HepG2 (cell line): ENCODE measurements around the gene NFATC3. TPM values are rescaled to one million over a fixed set of nuclear protein-coding genes. Genes with fewer than 3 reads are reported as not detected.

Experiments used
- ELF1 ChIP-seq: sonication (generic); formaldehyde crosslinking; IDR thresholded peaks from 2 replicates; pipeline ENCODE4 v1.4.0; 2020; ENCODE audit warnings: missing genetic modification reagents
- HDAC1 ChIP-seq: sonication (generic); formaldehyde crosslinking; IDR thresholded peaks from 2 replicates; pipeline ENCODE4 v1.5.1; 2020; ENCODE audit warnings: mild to moderate bottlenecking, missing genetic modification reagents
- KAT7 ChIP-seq: IDR thresholded peaks from 2 replicates; pipeline ENCODE4 v1.6.1; 2018; ENCODE audit warnings: borderline replicate concordance, missing compliant biosample characterization
- MIER2 ChIP-seq: IDR thresholded peaks from 2 replicates; pipeline ENCODE4 v1.6.1; 2016; ENCODE audit warnings: missing biosample characterization, missing genetic modification reagents
- SMARCC2 ChIP-seq: fragments of 450-650 bp; IDR thresholded peaks from 2 replicates; pipeline ENCODE4 v1.6.1; 2017; ENCODE audit warnings: antibody characterized with exemption, mild to moderate bottlenecking
- SNAI1 ChIP-seq: sonication (generic); formaldehyde crosslinking; IDR thresholded peaks from 2 replicates; pipeline ENCODE4 v1.5.0; 2020; ENCODE audit warnings: mild to moderate bottlenecking, missing genetic modification reagents, borderline replicate concordance
- TEAD3 ChIP-seq: optimal IDR thresholded peaks from 2 replicates; pipeline ENCODE3; 2016; ENCODE audit warnings: borderline replicate concordance
- ZNF337 ChIP-seq: sonication (generic); formaldehyde crosslinking; IDR thresholded peaks from 2 replicates; pipeline ENCODE4 v1.5.1; 2020; ENCODE audit warnings: missing genetic modification reagents, low read depth, mild to moderate bottlenecking, borderline replicate concordance
- ZNF510 ChIP-seq: sonication (generic); formaldehyde crosslinking; IDR thresholded peaks from 2 replicates; pipeline ENCODE4 v1.4.0; 2020; ENCODE audit warnings: low read depth, mild to moderate bottlenecking, missing genetic modification reagents
- ZNF841 ChIP-seq: sonication (generic); formaldehyde crosslinking; IDR thresholded peaks from 2 replicates; pipeline ENCODE4 v1.8.1; 2023; ENCODE audit warnings: missing genetic modification reagents, borderline replicate concordance
- ZSCAN21 ChIP-seq: sonication (generic); formaldehyde crosslinking; IDR thresholded peaks from 2 replicates; pipeline ENCODE4 v1.8.0; 2022; ENCODE audit warnings: mild to moderate bottlenecking, missing genetic modification reagents, moderate library complexity, borderline replicate concordance
- polyA plus RNA-seq, 8 experiments: library from polyadenylated mRNA; depleted of rRNA in 3 of 8; stranded (reverse) in 7 of 8; unstranded in 1 of 8; fragments of >200 nt; fragmentation: Illumina TruSeq in 4 of 8; extraction: Trizol in 4 of 8; gene quantifications; 2 replicates each; pipeline versions ENCODE4 v1.2.1 to v1.2.3, GENCODE V29; 2011 to 2016; ENCODE audit warnings: low read depth in 4 of 8, missing spikeins in 1 of 8, mixed read lengths in 1 of 8; ENCODE audit not compliant: insufficient read depth in 1 of 8
- total RNA-seq, 5 experiments: library from RNA; depleted of rRNA; stranded (reverse); fragments of >200 nt; fragmentation: Illumina TruSeq; extraction: Trizol; gene quantifications; 2 replicates each; pipeline ENCODE4 v1.2.3, GENCODE V29; 2016; ENCODE audit warnings: low read depth in 1 of 5
- TF ChIP-seq, protein P1 (sequence below): sonication (generic); formaldehyde crosslinking; IDR thresholded peaks from 2 replicates; pipeline ENCODE4 v1.4.0; 2020; ENCODE audit warnings: mild to moderate bottlenecking, missing genetic modification reagents
- TF ChIP-seq, protein P2 (sequence below): sonication (generic); formaldehyde crosslinking; conservative IDR thresholded peaks from 2 replicates; pipeline ENCODE4 v1.4.0; 2020; ENCODE audit warnings: missing genetic modification reagents
- TF ChIP-seq, protein P3 (sequence below): IDR thresholded peaks from 2 replicates; pipeline ENCODE4 v1.6.1; 2016; ENCODE audit warnings: low read depth
- TF ChIP-seq, protein P4 (sequence below): sonication (generic); formaldehyde crosslinking; IDR thresholded peaks from 2 replicates; pipeline ENCODE4 v1.5.1; 2020; ENCODE audit warnings: mild to moderate bottlenecking, missing genetic modification reagents, borderline replicate concordance
- TF ChIP-seq, protein P5 (sequence below): sonication (generic); formaldehyde crosslinking; IDR thresholded peaks from 2 replicates; pipeline ENCODE4 v1.4.0; 2020; ENCODE audit warnings: mild to moderate bottlenecking, missing genetic modification reagents
- TF ChIP-seq, protein P6 (sequence below): IDR thresholded peaks from 2 replicates; pipeline ENCODE4 v1.6.1; 2016; ENCODE audit warnings: mild to moderate bottlenecking
- TF ChIP-seq, protein P7 (sequence below): sonication (generic); formaldehyde crosslinking; conservative IDR thresholded peaks from 2 replicates; pipeline ENCODE4 v1.5.0; 2020; ENCODE audit warnings: missing genetic modification reagents

Gene NFATC3
- total and polyA plus RNA-seq, 2 of the 13 experiments (the other 11 are each of a cell fraction or from before 2014, with no cell fraction given): 52.6 to 62.7 TPM

DNA sequence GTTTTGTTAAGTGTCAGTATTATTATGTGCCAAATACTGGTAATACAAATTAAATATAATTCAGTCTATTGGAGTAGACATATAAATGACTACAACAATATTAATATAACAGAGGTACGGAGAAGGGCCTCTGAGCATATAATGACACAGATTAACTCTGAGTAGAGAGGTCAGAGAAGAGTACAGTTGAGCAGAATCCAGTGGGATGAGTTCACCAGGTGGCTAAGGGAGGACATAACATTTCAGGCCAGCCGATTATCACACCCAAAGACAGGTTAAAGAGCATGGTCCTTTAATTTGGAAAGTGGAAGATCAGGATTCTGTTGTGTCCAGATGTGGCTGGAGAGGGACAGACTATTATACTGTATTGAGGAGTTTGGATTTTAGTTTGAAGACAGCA lies 11.3 kb downstream of the NFATC3 start (continued):
- TF ChIP-seq ZSCAN21 (CRISPR knock-in tag) (no peak), MIER2 (no peak), ELF1 (CRISPR knock-in tag) (no peak), ZNF841 (CRISPR knock-in tag) (no peak), TEAD3 (no peak), SMARCC2 (no peak), KAT7 (no peak), ZNF337 (no peak), ZNF510 (CRISPR knock-in tag) (no peak), SNAI1 (CRISPR knock-in tag) (no peak), HDAC1 (no peak; the same call in 1 of the 2 replicates)
- TF ChIP-seq, protein P1, sequence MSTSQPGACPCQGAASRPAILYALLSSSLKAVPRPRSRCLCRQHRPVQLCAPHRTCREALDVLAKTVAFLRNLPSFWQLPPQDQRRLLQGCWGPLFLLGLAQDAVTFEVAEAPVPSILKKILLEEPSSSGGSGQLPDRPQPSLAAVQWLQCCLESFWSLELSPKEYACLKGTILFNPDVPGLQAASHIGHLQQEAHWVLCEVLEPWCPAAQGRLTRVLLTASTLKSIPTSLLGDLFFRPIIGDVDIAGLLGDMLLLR (CRISPR knock-in tag): no peak
- TF ChIP-seq, protein P2, sequence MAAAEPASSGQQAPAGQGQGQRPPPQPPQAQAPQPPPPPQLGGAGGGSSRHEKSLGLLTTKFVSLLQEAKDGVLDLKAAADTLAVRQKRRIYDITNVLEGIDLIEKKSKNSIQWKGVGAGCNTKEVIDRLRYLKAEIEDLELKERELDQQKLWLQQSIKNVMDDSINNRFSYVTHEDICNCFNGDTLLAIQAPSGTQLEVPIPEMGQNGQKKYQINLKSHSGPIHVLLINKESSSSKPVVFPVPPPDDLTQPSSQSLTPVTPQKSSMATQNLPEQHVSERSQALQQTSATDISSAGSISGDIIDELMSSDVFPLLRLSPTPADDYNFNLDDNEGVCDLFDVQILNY (CRISPR knock-in tag): no peak
- TF ChIP-seq, protein P3, sequence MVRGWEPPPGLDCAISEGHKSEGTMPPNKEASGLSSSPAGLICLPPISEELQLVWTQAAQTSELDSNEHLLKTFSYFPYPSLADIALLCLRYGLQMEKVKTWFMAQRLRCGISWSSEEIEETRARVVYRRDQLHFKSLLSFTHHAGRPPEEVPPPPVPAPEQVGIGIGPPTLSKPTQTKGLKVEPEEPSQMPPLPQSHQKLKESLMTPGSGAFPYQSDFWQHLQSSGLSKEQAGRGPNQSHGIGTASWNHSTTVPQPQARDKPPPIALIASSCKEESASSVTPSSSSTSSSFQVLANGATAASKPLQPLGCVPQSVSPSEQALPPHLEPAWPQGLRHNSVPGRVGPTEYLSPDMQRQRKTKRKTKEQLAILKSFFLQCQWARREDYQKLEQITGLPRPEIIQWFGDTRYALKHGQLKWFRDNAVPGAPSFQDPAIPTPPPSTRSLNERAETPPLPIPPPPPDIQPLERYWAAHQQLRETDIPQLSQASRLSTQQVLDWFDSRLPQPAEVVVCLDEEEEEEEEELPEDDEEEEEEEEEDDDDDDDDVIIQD (CRISPR knock-in tag): 0 out of 2 replicates have a peak, but pooled peaks have one; percentile 4
- TF ChIP-seq, protein P4, sequence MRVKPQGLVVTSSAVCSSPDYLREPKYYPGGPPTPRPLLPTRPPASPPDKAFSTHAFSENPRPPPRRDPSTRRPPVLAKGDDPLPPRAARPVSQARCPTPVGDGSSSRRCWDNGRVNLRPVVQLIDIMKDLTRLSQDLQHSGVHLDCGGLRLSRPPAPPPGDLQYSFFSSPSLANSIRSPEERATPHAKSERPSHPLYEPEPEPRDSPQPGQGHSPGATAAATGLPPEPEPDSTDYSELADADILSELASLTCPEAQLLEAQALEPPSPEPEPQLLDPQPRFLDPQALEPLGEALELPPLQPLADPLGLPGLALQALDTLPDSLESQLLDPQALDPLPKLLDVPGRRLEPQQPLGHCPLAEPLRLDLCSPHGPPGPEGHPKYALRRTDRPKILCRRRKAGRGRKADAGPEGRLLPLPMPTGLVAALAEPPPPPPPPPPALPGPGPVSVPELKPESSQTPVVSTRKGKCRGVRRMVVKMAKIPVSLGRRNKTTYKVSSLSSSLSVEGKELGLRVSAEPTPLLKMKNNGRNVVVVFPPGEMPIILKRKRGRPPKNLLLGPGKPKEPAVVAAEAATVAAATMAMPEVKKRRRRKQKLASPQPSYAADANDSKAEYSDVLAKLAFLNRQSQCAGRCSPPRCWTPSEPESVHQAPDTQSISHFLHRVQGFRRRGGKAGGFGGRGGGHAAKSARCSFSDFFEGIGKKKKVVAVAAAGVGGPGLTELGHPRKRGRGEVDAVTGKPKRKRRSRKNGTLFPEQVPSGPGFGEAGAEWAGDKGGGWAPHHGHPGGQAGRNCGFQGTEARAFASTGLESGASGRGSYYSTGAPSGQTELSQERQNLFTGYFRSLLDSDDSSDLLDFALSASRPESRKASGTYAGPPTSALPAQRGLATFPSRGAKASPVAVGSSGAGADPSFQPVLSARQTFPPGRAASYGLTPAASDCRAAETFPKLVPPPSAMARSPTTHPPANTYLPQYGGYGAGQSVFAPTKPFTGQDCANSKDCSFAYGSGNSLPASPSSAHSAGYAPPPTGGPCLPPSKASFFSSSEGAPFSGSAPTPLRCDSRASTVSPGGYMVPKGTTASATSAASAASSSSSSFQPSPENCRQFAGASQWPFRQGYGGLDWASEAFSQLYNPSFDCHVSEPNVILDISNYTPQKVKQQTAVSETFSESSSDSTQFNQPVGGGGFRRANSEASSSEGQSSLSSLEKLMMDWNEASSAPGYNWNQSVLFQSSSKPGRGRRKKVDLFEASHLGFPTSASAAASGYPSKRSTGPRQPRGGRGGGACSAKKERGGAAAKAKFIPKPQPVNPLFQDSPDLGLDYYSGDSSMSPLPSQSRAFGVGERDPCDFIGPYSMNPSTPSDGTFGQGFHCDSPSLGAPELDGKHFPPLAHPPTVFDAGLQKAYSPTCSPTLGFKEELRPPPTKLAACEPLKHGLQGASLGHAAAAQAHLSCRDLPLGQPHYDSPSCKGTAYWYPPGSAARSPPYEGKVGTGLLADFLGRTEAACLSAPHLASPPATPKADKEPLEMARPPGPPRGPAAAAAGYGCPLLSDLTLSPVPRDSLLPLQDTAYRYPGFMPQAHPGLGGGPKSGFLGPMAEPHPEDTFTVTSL: no peak
- TF ChIP-seq, protein P5, sequence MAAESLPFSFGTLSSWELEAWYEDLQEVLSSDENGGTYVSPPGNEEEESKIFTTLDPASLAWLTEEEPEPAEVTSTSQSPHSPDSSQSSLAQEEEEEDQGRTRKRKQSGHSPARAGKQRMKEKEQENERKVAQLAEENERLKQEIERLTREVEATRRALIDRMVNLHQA (CRISPR knock-in tag): no peak
- TF ChIP-seq, protein P6, sequence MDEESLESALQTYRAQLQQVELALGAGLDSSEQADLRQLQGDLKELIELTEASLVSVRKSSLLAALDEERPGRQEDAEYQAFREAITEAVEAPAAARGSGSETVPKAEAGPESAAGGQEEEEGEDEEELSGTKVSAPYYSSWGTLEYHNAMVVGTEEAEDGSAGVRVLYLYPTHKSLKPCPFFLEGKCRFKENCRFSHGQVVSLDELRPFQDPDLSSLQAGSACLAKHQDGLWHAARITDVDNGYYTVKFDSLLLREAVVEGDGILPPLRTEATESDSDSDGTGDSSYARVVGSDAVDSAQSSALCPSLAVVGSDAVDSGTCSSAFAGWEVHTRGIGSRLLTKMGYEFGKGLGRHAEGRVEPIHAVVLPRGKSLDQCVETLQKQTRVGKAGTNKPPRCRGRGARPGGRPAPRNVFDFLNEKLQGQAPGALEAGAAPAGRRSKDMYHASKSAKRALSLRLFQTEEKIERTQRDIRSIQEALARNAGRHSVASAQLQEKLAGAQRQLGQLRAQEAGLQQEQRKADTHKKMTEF (CRISPR knock-in tag): no peak
- TF ChIP-seq, protein P7, sequence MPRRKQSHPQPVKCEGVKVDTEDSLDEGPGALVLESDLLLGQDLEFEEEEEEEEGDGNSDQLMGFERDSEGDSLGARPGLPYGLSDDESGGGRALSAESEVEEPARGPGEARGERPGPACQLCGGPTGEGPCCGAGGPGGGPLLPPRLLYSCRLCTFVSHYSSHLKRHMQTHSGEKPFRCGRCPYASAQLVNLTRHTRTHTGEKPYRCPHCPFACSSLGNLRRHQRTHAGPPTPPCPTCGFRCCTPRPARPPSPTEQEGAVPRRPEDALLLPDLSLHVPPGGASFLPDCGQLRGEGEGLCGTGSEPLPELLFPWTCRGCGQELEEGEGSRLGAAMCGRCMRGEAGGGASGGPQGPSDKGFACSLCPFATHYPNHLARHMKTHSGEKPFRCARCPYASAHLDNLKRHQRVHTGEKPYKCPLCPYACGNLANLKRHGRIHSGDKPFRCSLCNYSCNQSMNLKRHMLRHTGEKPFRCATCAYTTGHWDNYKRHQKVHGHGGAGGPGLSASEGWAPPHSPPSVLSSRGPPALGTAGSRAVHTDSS (CRISPR knock-in tag): no peak
